ENCODE results near the gene GOLGA7B.
"Not testable (repeated sequence)": the region's sequence is repeated elsewhere in the genome, so short reads cannot be mapped to it uniquely, and the experiment has no call there.

The GOLGA7B gene

DNA sequence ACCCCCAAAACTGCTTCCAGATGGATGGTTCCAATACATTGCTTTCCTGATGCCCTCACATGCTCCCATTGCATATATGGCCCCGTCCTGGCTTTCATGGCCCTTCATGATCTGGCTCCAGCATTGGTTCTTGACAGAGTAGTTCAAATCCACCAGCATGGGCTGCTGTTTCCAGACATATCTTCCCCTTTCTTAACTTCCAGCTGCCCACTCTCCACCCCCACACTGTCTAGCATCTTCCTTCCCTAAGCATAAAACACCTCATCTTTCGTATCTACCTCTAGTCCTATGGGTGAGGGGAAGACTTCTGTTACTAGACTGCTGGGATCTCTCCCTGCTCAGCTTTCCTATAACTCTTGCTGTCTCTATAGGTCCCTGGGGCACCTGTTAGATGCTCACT lies 13.2 kb upstream of the GOLGA7B start:
- Histone ChIP-seq H3K9me3 (ENCODE audit: control insufficient read depth in 1 of 2, low read length in 2 of 2) (no peaks in the 10 kb centered on the region), H3K4me1 (ENCODE audit: control insufficient read depth in 1 of 2, insufficient read depth in 2 of 2, low read length in 2 of 2) (peaks cover 5 to 6% of the 10 kb centered on the region in 2 donors), H3K36me3 (ENCODE audit: control insufficient read depth in 1 of 2, insufficient read depth in 2 of 2, low read length in 2 of 2) (no peaks in the 10 kb centered on the region), H3K27ac (ENCODE audit: low read length) (no peak overlapping the region), H3K4me3 (ENCODE audit: low read depth in 1 of 2, low read length in 2 of 2) (no peak overlapping the region), H3K27me3 (ENCODE audit: low read depth, low read length) (peaks cover 3% of the 10 kb centered on the region)

DNA sequence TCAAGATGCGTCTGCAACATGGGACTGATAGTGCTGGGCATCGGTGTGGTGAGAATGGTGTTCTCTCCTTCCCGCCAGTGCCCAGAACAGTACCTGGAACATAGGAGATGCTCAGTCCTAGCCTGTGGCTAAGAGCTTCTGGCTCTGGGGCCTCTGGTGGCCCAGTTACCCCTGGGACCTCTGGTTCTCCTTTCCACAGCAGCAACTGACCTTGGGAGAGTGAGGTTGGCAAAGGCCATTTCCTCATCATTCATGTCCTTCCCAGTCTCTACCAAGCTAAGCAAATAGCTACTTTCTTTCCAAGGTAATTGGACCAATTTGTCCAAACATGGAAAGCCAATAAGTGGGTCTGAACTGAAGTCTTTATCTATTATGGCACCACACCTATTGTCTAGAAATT lies 11.6 kb upstream of the GOLGA7B start:
- peaks cover 5 to 6% of the 10 kb centered on the region in 2 donors for H3K4me1 ChIP-seq (ENCODE audit: control insufficient read depth in 1 of 2, insufficient read depth in 2 of 2, low read length in 2 of 2)

GRCh38 chr10:97841166-97841565 lies 8.5 kb upstream of the GOLGA7B start:
- H3K9me3 ChIP-seq (ENCODE audit: control insufficient read depth in 1 of 2, low read length in 2 of 2); H3K36me3 ChIP-seq (ENCODE audit: control insufficient read depth in 1 of 2, insufficient read depth in 2 of 2, low read length in 2 of 2); H3K27ac ChIP-seq (ENCODE audit: low read length); H3K4me3 ChIP-seq (ENCODE audit: low read depth in 1 of 2, low read length in 2 of 2); H3K4me1 ChIP-seq (ENCODE audit: control insufficient read depth in 1 of 2, insufficient read depth in 2 of 2, low read length in 2 of 2); H3K27me3 ChIP-seq (ENCODE audit: low read depth, low read length): not testable (repeated sequence)

More for the DNA sequence above, 11.6 kb upstream of the GOLGA7B start:
- Histone ChIP-seq H3K4me3 (ENCODE audit: low read depth in 1 of 2, low read length in 2 of 2) (no peak overlapping the region), H3K36me3 (ENCODE audit: control insufficient read depth in 1 of 2, insufficient read depth in 2 of 2, low read length in 2 of 2) (no peaks in the 10 kb centered on the region), H3K9me3 (ENCODE audit: control insufficient read depth in 1 of 2, low read length in 2 of 2) (no peaks in the 10 kb centered on the region), H3K27ac (ENCODE audit: low read length) (no peak overlapping the region), H3K27me3 (ENCODE audit: low read depth, low read length) (peaks cover 3% of the 10 kb centered on the region)

DNA sequence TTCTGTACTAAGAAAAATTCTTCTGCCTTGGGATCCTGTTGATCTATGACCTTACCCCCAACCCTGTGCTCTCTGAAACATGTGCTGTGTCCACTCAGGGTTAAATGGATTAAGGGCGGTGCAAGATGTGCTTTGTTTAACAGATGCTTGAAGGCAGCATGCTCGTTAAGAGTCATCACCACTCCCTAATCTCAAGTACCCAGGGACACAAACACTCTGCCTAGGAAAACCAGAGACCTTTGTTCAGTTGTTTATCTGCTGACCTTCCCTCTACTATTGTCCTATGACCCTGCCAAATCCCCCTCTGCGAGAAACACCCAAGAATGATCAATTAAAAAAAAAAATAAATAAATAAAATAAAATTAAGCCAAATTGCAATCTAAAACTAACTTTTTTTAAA lies 7.5 kb upstream of the GOLGA7B start:
- H3K4me1 ChIP-seq (ENCODE audit: control insufficient read depth in 1 of 2, insufficient read depth in 2 of 2, low read length in 2 of 2); H3K9me3 ChIP-seq (ENCODE audit: control insufficient read depth in 1 of 2, low read length in 2 of 2): not testable (repeated sequence)

GRCh38 chr10:97842656-97843280 lies 6.9 kb upstream of the GOLGA7B start:
- Histone ChIP-seq H3K9me3 (ENCODE audit: control insufficient read depth in 1 of 2, low read length in 2 of 2) (no peaks in the 10 kb centered on the region), H3K27ac (ENCODE audit: low read length) (no peak overlapping the region), H3K4me3 (ENCODE audit: low read depth in 1 of 2, low read length in 2 of 2) (no peak overlapping the region), H3K36me3 (ENCODE audit: control insufficient read depth in 1 of 2, insufficient read depth in 2 of 2, low read length in 2 of 2) (no peaks in the 10 kb centered on the region), H3K4me1 (ENCODE audit: control insufficient read depth in 1 of 2, insufficient read depth in 2 of 2, low read length in 2 of 2) (peaks cover 5 to 6% of the 10 kb centered on the region in 2 donors), H3K27me3 (ENCODE audit: low read depth, low read length) (no peaks in the 10 kb centered on the region)

More for the DNA sequence above, 7.5 kb upstream of the GOLGA7B start:
- not testable (repeated sequence) for H3K4me3 ChIP-seq (ENCODE audit: low read depth in 1 of 2, low read length in 2 of 2); H3K27ac ChIP-seq (ENCODE audit: low read length); H3K36me3 ChIP-seq (ENCODE audit: control insufficient read depth in 1 of 2, insufficient read depth in 2 of 2, low read length in 2 of 2); H3K27me3 ChIP-seq (ENCODE audit: low read depth, low read length)

- Histone ChIP-seq H3K4me1 (ENCODE audit: control insufficient read depth in 1 of 2, insufficient read depth in 2 of 2, low read length in 2 of 2) (peaks cover 5 to 6% of the 10 kb centered on the region in 2 donors), H3K4me3 (ENCODE audit: low read depth in 1 of 2, low read length in 2 of 2) (no peak overlapping the region), H3K27ac (ENCODE audit: low read length) (no peak overlapping the region), H3K36me3 (ENCODE audit: control insufficient read depth in 1 of 2, insufficient read depth in 2 of 2, low read length in 2 of 2) (no peaks in the 10 kb centered on the region), H3K27me3 (ENCODE audit: low read depth, low read length) (no peaks in the 10 kb centered on the region), H3K9me3 (ENCODE audit: control insufficient read depth in 1 of 2, low read length in 2 of 2) (no peaks in the 10 kb centered on the region)
Measured at GRCh38 chr10:97843281-97843671, 6.4 kb upstream of the GOLGA7B start.

DNA sequence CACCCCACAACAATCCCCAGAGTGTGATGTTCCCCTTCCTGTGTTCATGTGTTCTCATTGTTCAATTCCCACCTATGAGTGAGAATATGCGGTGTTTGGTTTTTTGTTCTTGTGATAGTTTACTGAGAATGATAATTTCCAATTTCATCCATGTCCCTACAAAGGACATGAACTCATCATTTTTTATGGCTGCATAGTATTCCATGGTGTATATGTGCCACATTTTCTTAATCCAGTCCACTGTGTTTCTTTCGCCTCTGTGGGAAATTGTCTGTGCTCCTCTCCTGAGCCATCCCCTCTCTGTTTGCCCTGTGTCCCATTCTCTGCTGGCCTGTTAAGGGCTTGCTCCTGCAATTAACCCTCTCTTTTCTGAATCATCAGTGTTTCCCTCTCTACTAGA lies 5.7 kb upstream of the GOLGA7B start:
- H3K4me3 ChIP-seq (ENCODE audit: low read depth in 1 of 2, low read length in 2 of 2), result not testable (repeated sequence)

GRCh38 chr10:97844678-97845077 lies 5.0 kb upstream of the GOLGA7B start:
- H3K36me3 ChIP-seq (ENCODE audit: control insufficient read depth in 1 of 2, insufficient read depth in 2 of 2, low read length in 2 of 2), result no peaks in the 10 kb centered on the region
- H3K27ac ChIP-seq (ENCODE audit: low read length), result no peak overlapping the region
- H3K9me3 ChIP-seq (ENCODE audit: control insufficient read depth in 1 of 2, low read length in 2 of 2), result no peaks in the 10 kb centered on the region
- H3K4me3 ChIP-seq (ENCODE audit: low read depth in 1 of 2, low read length in 2 of 2), result no peak overlapping the region
- H3K27me3 ChIP-seq (ENCODE audit: low read depth, low read length), result peaks cover 4% of the 10 kb centered on the region
- peaks cover 5 to 6% of the 10 kb centered on the region in 2 donors for H3K4me1 ChIP-seq (ENCODE audit: control insufficient read depth in 1 of 2, insufficient read depth in 2 of 2, low read length in 2 of 2)

More for the DNA sequence above, 5.7 kb upstream of the GOLGA7B start:
- not testable (repeated sequence) for H3K27ac ChIP-seq (ENCODE audit: low read length); H3K27me3 ChIP-seq (ENCODE audit: low read depth, low read length); H3K9me3 ChIP-seq (ENCODE audit: control insufficient read depth in 1 of 2, low read length in 2 of 2); H3K36me3 ChIP-seq (ENCODE audit: control insufficient read depth in 1 of 2, insufficient read depth in 2 of 2, low read length in 2 of 2); H3K4me1 ChIP-seq (ENCODE audit: control insufficient read depth in 1 of 2, insufficient read depth in 2 of 2, low read length in 2 of 2)

- peaks cover 0 to 8% of the 10 kb centered on the region in 2 donors for H3K4me1 ChIP-seq (ENCODE audit: control insufficient read depth in 1 of 2, insufficient read depth in 2 of 2, low read length in 2 of 2)
- H3K9me3 ChIP-seq (ENCODE audit: control insufficient read depth in 1 of 2, low read length in 2 of 2), result no peaks in the 10 kb centered on the region
- peak overlapping the region; percentile 48 to 59 for H3K4me3 ChIP-seq (ENCODE audit: low read depth in 1 of 2, low read length in 2 of 2)
- no peak overlapping the region for H3K27ac ChIP-seq (ENCODE audit: low read length)
- peaks cover 30% of the 10 kb centered on the region for H3K27me3 ChIP-seq (ENCODE audit: low read depth, low read length)
- no peaks in the 10 kb centered on the region for H3K36me3 ChIP-seq (ENCODE audit: control insufficient read depth in 1 of 2, insufficient read depth in 2 of 2, low read length in 2 of 2)
Measured at GRCh38 chr10:97849103-97849686, 448 bp upstream of the GOLGA7B start.

DNA sequence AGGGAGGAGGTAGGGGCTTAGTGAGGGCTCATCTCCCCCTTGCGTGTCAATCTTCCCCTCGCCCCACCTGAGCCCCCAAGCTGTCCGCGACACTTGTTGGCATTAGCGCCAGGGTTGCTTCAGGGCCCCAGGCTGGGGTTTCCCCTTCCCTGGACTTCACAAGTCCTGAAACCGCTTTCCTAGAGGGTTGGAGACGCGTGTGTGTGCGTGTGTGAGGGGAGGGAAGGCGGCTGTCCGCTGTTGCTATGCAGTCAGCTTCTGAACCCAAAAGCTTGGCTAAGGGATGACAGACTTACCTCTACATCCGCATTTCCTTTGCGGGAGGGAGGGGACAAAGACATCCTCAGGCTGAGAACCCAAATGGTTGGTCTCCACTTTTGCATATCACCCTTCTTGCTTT lies 803 bp downstream of the GOLGA7B start:
- peaks cover 30% of the 10 kb centered on the region for H3K27me3 ChIP-seq (ENCODE audit: low read depth, low read length)
- H3K4me3 ChIP-seq (ENCODE audit: low read depth in 1 of 2, low read length in 2 of 2), result peak overlapping the region in 1 of 2 donors; percentile 45
- no peaks in the 10 kb centered on the region for H3K36me3 ChIP-seq (ENCODE audit: control insufficient read depth in 1 of 2, insufficient read depth in 2 of 2, low read length in 2 of 2)
- H3K4me1 ChIP-seq (ENCODE audit: control insufficient read depth in 1 of 2, insufficient read depth in 2 of 2, low read length in 2 of 2), result peaks cover 0 to 8% of the 10 kb centered on the region in 2 donors
- H3K27ac ChIP-seq (ENCODE audit: low read length), result no peak overlapping the region
- no peaks in the 10 kb centered on the region for H3K9me3 ChIP-seq (ENCODE audit: control insufficient read depth in 1 of 2, low read length in 2 of 2)

GRCh38 chr10:97851341-97852001 lies 1.8 kb downstream of the GOLGA7B start:
- Histone ChIP-seq H3K4me3 (ENCODE audit: low read depth in 1 of 2, low read length in 2 of 2) (no peak overlapping the region), H3K27ac (ENCODE audit: low read length) (no peak overlapping the region), H3K36me3 (ENCODE audit: control insufficient read depth in 1 of 2, insufficient read depth in 2 of 2, low read length in 2 of 2) (no peaks in the 10 kb centered on the region), H3K27me3 (ENCODE audit: low read depth, low read length) (peaks cover 30% of the 10 kb centered on the region), H3K4me1 (ENCODE audit: control insufficient read depth in 1 of 2, insufficient read depth in 2 of 2, low read length in 2 of 2) (peaks cover 0 to 8% of the 10 kb centered on the region in 2 donors), H3K9me3 (ENCODE audit: control insufficient read depth in 1 of 2, low read length in 2 of 2) (no peaks in the 10 kb centered on the region)
